Measurements from ENCODE around the gene SLC16A4. TPM values are rescaled to one million over a fixed set of nuclear protein-coding genes. Genes with fewer than 3 reads are reported as not detected.

SLC16A4 gene
- total RNA-seq, 2 donors from 2014 or later = 4.7 to 8.9 TPM

DNA sequence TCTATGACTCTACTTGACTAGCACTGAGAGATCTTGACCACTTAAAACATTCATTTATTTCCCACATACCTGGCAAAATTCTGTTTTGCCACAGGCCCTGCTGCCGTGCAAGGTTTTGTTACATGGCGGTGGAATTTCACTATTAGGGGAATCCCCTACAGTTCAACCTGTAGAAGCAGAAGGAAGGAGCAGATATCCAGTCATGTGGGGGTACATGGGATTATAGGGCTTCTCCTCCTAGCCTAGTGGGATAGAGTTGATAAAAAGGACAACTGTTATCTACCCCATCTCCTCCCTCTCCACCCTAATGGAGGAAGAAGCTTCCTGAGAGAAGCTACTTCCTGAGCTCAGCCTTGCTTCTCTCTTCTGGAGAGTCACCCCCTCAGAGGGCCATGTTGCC lies 42.4 kb upstream of the SLC16A4 start:
- Histone ChIP-seq H3K27ac (no peak overlapping the region), H3K36me3 (no peaks in the 10 kb centered on the region), H3K4me1 (peaks cover 0 to 10% of the 10 kb centered on the region in 2 donors), H3K9me3 (no peaks in the 10 kb centered on the region), H3K4me3 (no peak overlapping the region), H3K27me3 (no peaks in the 10 kb centered on the region)
- no peak for DNase-seq (ENCODE audit: low spot score)
- TF ChIP-seq, protein P1, sequence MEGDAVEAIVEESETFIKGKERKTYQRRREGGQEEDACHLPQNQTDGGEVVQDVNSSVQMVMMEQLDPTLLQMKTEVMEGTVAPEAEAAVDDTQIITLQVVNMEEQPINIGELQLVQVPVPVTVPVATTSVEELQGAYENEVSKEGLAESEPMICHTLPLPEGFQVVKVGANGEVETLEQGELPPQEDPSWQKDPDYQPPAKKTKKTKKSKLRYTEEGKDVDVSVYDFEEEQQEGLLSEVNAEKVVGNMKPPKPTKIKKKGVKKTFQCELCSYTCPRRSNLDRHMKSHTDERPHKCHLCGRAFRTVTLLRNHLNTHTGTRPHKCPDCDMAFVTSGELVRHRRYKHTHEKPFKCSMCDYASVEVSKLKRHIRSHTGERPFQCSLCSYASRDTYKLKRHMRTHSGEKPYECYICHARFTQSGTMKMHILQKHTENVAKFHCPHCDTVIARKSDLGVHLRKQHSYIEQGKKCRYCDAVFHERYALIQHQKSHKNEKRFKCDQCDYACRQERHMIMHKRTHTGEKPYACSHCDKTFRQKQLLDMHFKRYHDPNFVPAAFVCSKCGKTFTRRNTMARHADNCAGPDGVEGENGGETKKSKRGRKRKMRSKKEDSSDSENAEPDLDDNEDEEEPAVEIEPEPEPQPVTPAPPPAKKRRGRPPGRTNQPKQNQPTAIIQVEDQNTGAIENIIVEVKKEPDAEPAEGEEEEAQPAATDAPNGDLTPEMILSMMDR (IDR thresholded peaks at IDR 0.05) = no peak

DNA sequence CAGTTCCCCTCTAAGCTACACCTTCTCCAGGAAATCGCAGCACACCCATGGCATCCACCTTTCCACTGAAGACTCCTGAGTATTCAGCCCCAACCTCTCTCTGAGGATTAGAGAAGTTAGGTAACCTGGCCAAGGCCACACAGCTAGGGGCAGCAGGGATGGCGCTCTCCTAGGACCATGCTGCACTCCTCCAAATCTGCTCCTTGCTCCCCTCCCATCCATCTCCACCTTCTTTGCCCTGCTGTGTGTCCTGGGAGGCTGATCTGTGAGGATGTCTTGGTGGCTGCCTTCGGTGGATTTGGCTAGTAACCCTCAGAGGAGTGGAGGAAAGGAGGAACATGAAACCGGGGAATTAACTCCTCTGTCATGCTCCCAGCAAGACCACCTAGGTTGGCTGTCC lies 40.1 kb upstream of the SLC16A4 start:
- Histone ChIP-seq H3K27me3 (no peaks in the 10 kb centered on the region), H3K36me3 (no peaks in the 10 kb centered on the region), H3K4me3 (no peak overlapping the region), H3K27ac (no peak overlapping the region), H3K9me3 (no peaks in the 10 kb centered on the region), H3K4me1 (peaks cover 0 to 13% of the 10 kb centered on the region in 2 donors)
- DNase-seq (ENCODE audit: low spot score) = no peak
- TF ChIP-seq, protein P1 (IDR thresholded peaks at IDR 0.05) = no peak

DNA sequence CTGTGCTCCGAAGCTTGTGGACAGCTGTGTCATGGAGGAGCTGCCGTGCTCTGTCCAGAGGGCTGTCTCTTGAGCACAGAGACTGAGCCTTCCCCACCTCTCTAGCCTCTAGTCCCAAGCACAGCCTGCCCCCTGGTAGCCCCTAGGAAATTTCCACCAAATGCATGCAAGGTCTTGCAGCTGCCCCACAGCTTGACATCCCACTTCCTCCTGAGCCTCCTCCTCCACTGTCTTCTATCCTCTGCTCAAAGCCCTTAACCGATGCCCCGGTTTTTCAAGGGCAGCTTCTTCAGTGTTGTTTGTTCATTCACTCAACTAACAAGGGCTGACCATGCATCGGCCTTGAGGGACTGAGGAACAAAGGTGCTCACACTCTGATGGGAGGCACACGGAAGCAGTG lies 39.5 kb upstream of the SLC16A4 start:
- no peaks in the 10 kb centered on the region for H3K36me3 ChIP-seq
- H3K27ac ChIP-seq = no peak overlapping the region
- no peaks in the 10 kb centered on the region for H3K27me3 ChIP-seq
- peaks cover 0 to 18% of the 10 kb centered on the region in 2 donors for H3K4me1 ChIP-seq
- no peak for DNase-seq (ENCODE audit: low spot score)
- TF ChIP-seq, protein P1 (IDR thresholded peaks at IDR 0.05) = no peak
- no peaks in the 10 kb centered on the region for H3K9me3 ChIP-seq
- no peak overlapping the region for H3K4me3 ChIP-seq

DNA sequence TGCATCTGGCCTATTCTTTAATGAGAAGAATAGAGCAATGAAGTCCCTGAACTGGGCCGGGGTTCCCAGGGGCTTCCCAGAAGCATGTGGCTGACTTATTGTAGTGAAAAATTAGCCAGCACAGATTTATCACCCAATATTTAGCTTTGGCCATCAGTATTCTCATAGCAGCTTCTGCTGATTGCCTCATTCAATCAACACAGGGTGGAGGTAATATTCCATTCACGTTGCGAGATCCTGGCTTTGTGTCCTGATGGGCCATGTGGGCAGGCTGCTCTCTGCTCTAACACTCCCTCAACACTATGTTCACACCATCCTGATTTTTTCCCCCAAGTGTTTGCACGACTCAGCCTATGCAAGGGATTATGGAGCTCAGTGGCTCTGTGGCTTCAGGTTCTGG lies 38.1 kb upstream of the SLC16A4 start:
- Histone ChIP-seq H3K27me3 (no peaks in the 10 kb centered on the region), H3K4me1 (peaks cover 0 to 18% of the 10 kb centered on the region in 2 donors), H3K27ac (peak overlapping the region in 1 of 2 donors; percentile 3), H3K36me3 (no peaks in the 10 kb centered on the region), H3K4me3 (no peak overlapping the region), H3K9me3 (no peaks in the 10 kb centered on the region)
- DNase-seq (ENCODE audit: low spot score) = no peak
- TF ChIP-seq, protein P1 (IDR thresholded peaks at IDR 0.05) = no peak

DNA sequence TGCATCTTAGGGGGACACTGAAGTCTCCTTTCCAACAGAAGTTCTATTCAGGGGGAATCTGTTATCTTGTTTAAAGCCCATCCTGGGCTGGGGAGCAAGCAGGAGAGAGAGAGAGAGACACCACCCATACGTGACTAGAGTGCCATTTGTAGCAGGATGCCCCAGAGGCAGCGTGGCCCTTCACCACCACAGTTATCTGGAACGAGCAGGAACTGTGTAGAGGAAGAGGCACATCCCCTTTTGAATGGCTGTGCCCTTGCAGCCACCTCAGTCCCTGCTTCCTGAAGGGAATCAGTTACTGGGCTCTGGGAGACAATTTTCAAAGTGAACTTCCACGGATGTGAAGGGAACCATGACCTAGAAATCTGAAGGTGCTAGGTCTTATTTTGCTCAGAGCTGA lies 36.0 kb upstream of the SLC16A4 start:
- Histone ChIP-seq H3K9me3 (no peaks in the 10 kb centered on the region), H3K27ac (peak overlapping the region in 1 of 2 donors; percentile 56), H3K4me1 (peaks cover 0 to 14% of the 10 kb centered on the region in 2 donors), H3K36me3 (no peaks in the 10 kb centered on the region), H3K27me3 (no peaks in the 10 kb centered on the region), H3K4me3 (no peak overlapping the region)
- no peak for DNase-seq (ENCODE audit: low spot score)
- TF ChIP-seq, protein P1 (IDR thresholded peaks at IDR 0.05) = no peak

DNA sequence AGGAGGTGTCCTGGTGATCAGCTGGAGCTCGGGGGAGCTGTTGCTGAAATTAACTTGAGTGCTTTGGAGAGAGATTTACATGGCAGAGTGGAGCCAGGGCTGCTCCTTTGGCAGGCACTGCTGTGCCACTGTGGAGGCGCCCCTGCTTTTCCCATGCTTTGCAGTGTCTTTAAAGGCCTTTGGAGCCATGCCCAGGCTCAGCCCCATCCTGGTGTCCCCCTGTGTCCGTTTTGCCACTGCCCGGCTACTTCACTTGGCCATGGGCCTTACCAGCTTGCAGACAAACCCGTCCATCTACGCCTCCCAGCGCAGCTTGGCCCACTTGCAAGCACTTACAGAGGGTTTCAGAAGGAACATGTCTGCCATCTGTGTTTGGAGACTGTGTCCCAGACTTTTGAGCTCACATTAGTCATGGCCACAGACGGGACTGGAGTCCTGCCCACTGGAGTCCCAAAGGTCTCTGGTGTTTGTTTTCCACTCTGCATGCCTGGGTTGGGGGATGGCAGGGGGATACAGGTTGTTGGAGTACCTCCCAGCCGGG lies 34.9 kb upstream of the SLC16A4 start:
- H3K4me3 ChIP-seq = no peak overlapping the region
- TF ChIP-seq, protein P1 (IDR thresholded peaks at IDR 0.05) = no peak
- H3K27me3 ChIP-seq = no peaks in the 10 kb centered on the region
- no peaks in the 10 kb centered on the region for H3K9me3 ChIP-seq
- DNase-seq (ENCODE audit: low spot score) = peak; percentile 87
- H3K4me1 ChIP-seq = peaks cover 0 to 18% of the 10 kb centered on the region in 2 donors
- H3K27ac ChIP-seq = peak overlapping the region; percentile 26 to 56
- H3K36me3 ChIP-seq = no peaks in the 10 kb centered on the region
